Activated naive CD8-positive, alpha-beta T cell treated with anti-CD3 and anti-CD28 coated beads, Interleukin-2, amount 50 U/mL, for 16 hours (primary cell): Measurements from ENCODE around the gene ANP32B.
"Not testable (repeated sequence)": the region's sequence is repeated elsewhere in the genome, so short reads cannot be mapped to it uniquely, and the experiment has no call there.

ENCODE experiments used
- DNase-seq: peaks from one replicate; pipeline ENCODE4 v3.0.0-alpha.2; 2020; ENCODE audit warnings: low read depth, low spot score

Gene ANP32B

GRCh38 chr9:97992219-97992618, 9.1 kb downstream of the ANP32B start:
- no peak for DNase-seq

GRCh38 chr9:97993000-97993399, 9.9 kb downstream of the ANP32B start:
- DNase-seq = no peak

GRCh38 chr9:97994703-97995102, 11.6 kb downstream of the ANP32B start:
- no peak for DNase-seq

- not testable (repeated sequence) for DNase-seq
Observed at GRCh38 chr9:97996676-97997075, 13.5 kb downstream of the ANP32B start.

- no peak for DNase-seq
Observed at GRCh38 chr9:97997330-97998276, 14.5 kb downstream of the ANP32B start.

GRCh38 chr9:98002808-98003207, 19.7 kb downstream of the ANP32B start:
- no peak for DNase-seq

- DNase-seq = no peak
Observed at GRCh38 chr9:98006127-98006796, 23.1 kb downstream of the ANP32B start.

GRCh38 chr9:98007251-98007928, 24.2 kb downstream of the ANP32B start:
- no peak for DNase-seq

- no peak for DNase-seq
Observed at GRCh38 chr9:98008764-98009163, 25.6 kb downstream of the ANP32B start.

- no peak for DNase-seq
Observed at GRCh38 chr9:98009437-98009836, 26.3 kb downstream of the ANP32B start.

GRCh38 chr9:98009936-98010335, 26.8 kb downstream of the ANP32B start:
- no peak for DNase-seq

- DNase-seq = no peak
Observed at GRCh38 chr9:98010445-98010844, 27.3 kb downstream of the ANP32B start.

- DNase-seq = no peak
Observed at GRCh38 chr9:98011122-98011521, 28.0 kb downstream of the ANP32B start.

- no peak for DNase-seq
Observed at GRCh38 chr9:98016137-98016680, 33.1 kb downstream of the ANP32B start.

GRCh38 chr9:98017306-98017705, 34.2 kb downstream of the ANP32B start:
- no peak for DNase-seq

GRCh38 chr9:98018347-98018746, 35.2 kb downstream of the ANP32B start:
- no peak for DNase-seq

- no peak for DNase-seq
Observed at GRCh38 chr9:98019098-98019497, 36.0 kb downstream of the ANP32B start.

GRCh38 chr9:98019869-98020268, 36.7 kb downstream of the ANP32B start:
- DNase-seq = not testable (repeated sequence)

- no peak for DNase-seq
Observed at GRCh38 chr9:98020476-98021145, 37.5 kb downstream of the ANP32B start.

GRCh38 chr9:98021306-98022040, 38.3 kb downstream of the ANP32B start:
- DNase-seq = no peak

GRCh38 chr9:98022447-98022846, 39.3 kb downstream of the ANP32B start:
- no peak for DNase-seq
